Right renal cortex interstitium (tissue), 3 donors: ENCODE results near the gene CACNG5. TPM values are rescaled to one million over a fixed set of nuclear protein-coding genes. Genes with fewer than 3 reads are reported as not detected.

Experiments used
- DNase-seq, 3 donors: peaks; one replicate each; pipeline ENCODE4 v3.0.0-alpha.2; 2013; ENCODE audit warnings: low read depth in 3 of 3, low spot score in 2 of 3
- polyA plus RNA-seq, 3 donors: library from polyadenylated mRNA; unstranded; fragments of 120-200 nt; gene quantifications; one replicate each; pipeline ENCODE4 v1.2.1, GENCODE V29; 2013; ENCODE audit not compliant: insufficient read length in 3 of 3

The CACNG5 gene
- polyA plus RNA-seq, 3 donors: 2.1 to 3.4 (median 3.1) TPM

DNA sequence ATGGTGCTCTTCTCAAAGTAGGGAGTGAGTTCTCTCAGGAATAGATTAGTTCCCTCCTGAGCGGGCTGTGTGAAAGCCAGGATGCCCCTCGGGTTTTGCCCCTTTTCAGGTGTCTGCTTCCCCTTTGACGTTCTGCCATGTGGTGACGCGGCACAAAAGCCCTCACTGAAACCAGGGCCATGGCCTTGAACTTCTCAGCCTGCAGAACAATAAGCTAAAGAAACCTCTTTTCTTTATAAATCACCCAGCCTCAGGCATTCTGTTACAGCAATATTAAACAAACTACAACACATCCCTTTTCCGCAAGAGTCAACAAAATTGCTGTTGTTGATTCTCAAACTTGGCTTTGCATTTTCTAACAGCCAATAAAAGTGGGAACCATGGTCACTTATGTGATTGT, 15.5 kb upstream of the CACNG5 start:
- DNase-seq: no peak

DNA sequence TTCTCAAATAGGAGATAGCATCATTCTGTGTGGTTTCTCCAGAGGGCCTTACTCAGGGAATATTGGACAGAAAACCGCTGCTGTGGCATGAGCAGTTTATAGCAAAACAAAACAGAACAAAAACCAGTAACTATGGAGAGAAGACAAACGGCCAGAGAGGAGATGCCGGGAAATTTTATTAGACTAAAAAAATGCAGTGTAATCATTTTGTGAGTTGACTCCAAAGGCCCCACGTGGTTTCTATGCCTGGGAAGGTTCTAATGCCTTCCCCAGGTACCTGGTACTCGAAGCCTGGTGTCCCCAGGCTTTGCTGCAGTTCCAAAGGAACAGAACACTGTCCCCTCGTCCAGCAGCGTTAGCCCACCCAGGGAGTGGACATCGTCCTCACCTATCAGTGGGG, 12.9 kb upstream of the CACNG5 start:
- DNase-seq: no peak

DNA sequence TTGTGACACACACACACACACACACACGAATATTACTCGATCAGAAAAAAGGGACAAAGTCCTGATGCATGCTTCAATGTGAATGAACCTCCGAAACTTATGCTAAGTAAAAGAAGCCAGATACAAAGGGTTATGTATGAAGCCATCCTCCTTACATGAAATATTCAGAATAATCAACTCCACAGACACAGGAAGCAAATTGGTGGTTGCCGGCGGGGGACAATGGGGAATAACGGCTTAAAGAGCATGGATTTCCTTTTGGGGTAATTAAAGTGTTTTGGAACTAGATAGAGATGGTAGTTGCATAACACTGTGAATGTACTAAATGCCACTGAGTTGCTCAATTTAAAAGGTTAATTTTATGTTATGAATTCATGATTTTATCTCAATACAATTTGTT, 8.1 kb upstream of the CACNG5 start:
- no peak for DNase-seq

DNA sequence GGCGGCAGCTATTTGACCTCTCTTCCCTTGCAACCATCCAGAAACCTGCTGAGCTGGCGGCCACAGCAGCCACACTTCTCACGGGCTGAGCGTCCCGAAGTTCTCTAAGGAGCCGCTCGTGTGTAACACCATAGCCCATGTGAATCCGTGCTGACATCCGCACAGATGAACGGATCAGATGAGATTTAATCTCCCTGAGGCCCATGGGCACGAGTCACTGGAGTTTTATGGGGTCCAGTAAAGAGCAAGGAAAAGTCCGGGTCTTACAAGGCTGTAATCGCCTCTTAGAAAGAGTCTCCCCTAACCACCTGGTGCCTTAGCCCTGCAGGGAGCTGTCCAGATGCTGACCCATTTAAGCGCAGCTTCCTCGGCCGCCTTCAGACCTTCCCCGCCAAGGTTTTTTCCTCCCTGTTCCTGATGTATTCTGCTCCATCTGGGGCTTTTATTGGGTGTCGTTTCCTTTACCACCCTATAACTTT, 5.5 kb upstream of the CACNG5 start:
- peak; percentile 73 to 83 (median 77) for DNase-seq

GRCh38 chr17:66829883-66830282, 5.0 kb upstream of the CACNG5 start:
- DNase-seq: no peak

- DNase-seq: no peak
Measured at GRCh38 chr17:66830451-66830850, 4.5 kb upstream of the CACNG5 start.

- DNase-seq: no peak
Measured at GRCh38 chr17:66831383-66832210, 3.3 kb upstream of the CACNG5 start.

GRCh38 chr17:66833201-66833600, 1.7 kb upstream of the CACNG5 start:
- no peak for DNase-seq

GRCh38 chr17:66834426-66834918, 445 bp upstream of the CACNG5 start:
- no peak for DNase-seq

DNA sequence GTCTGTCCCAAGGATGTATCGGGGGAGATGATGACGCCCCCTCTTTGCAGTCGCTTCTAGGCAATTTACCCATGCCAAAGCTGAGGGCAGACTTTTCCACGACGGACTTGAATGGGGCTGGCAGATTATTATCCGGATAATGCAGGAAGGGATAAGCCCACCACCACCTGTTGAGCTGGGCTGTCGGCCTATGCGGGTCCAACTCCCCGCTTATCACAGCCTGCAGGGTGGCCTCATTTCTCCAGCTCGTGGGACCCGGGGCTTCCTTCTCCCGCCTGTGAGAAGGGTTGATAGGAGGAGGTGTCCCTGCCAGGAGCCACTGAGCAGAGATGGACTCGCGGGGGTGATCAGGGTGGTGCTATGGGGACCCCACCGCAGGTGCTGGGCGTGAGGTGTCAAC, 559 bp downstream of the CACNG5 start:
- no peak for DNase-seq

DNA sequence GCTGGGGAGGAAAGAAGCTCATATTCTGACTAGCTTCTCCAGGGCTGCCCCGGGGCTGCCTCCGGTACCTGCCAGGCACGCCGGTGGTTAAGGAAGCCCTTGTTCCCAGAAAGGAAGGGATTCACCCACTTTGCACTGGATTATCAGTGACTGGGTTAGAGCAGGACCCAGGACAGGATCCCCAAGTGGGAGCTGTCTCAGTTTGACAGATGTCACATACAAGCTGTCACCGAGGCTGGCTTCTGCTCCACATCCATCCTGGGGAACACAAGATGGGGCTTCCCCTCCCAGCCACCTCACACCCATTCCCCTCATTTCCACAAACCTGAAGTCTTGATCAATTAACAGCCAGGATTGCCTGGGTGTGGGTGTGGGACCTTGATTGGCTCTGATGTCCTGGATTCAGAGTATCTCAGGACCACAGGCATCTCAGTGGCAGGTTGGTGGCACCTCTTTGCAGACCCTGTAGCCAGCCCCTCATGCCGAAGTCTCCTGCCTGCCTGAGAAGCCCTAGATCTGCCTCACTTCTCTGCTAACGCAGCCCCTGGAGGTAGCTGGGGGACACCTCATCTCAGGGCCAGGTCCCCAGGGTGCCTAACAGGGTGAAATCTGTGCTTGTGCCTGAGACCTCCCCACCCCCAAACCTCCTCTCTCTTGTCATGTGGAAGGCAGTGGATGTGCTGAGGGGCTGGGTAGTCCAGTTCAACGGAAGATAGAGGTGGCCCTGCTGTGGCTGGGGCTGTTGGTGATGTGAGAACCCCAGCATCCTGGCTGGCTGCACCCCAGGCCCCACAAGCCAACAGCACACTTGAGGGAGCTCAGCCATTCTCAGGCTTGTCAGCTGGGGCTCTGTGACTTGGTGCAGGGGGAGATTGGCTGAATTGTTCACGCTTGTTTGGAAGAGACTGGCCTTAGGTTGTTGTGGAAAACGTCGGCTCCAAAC, 1.4 kb downstream of the CACNG5 start:
- no peak for DNase-seq

GRCh38 chr17:66837226-66837625, 2.3 kb downstream of the CACNG5 start:
- no peak for DNase-seq

DNA sequence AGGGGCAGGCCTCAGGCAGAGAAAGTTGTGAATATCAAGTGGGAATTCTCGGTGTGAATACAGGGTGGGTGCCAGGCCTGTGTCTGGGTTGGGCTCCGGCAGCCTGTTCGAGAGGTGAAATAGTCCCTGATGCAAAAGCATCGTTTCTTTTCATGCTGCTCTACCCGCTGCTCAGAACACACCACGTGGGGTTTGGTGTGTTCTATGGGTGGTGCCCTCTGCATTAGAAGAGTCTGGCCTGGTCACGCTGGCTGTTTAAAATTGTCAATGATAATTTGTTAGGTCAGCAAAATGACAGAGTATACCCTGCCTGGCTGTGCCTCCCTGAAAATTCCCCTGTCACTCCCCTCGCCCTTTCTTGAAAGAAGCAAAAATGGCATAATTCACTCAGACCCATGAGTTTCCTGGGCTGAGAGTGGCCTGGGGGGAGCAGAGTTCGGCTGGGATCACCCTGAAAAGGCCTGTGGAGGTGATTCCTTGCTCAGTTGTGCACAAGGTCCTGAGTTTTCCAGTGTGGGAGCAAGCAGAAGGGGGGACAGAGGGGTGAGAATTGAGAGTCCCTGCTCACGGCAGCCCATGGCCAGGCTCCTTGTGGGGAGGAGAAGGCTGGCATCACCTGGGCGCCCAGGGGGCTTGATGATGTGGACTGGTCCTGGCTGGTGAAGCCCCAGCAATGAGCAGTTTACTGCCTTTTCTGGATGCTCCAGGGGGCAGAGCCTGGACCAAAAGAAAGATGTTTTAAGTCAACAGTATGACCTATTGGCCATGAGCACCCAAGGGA, 3.2 kb downstream of the CACNG5 start:
- DNase-seq: no peak

DNA sequence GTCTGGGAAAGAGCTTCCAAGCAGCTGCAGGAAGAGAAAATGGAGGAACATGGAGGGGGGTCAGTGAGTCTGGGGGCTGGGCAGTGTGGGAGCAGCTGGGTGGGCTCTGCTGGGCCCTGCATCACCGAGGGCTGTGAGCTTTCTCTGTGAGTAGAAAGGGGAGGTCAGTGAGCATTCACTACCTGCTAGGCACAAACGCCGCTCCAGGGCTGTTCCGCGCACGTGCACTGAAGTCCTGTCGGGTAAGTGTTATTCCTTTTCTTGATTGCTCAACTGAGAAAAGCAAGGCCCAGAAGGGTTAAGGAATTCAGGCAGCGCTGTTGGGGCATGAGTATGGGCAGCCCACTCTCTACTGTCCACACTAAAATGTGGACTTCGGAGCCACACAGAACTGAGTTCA, 4.7 kb downstream of the CACNG5 start:
- no peak for DNase-seq

- DNase-seq: no peak
Measured at GRCh38 chr17:66840061-66840460, 5.1 kb downstream of the CACNG5 start.

GRCh38 chr17:66841328-66841727, 6.4 kb downstream of the CACNG5 start:
- DNase-seq: no peak

GRCh38 chr17:66841744-66842143, 6.8 kb downstream of the CACNG5 start:
- no peak for DNase-seq

- DNase-seq: no peak
Measured at GRCh38 chr17:66842505-66842904, 7.6 kb downstream of the CACNG5 start.

DNA sequence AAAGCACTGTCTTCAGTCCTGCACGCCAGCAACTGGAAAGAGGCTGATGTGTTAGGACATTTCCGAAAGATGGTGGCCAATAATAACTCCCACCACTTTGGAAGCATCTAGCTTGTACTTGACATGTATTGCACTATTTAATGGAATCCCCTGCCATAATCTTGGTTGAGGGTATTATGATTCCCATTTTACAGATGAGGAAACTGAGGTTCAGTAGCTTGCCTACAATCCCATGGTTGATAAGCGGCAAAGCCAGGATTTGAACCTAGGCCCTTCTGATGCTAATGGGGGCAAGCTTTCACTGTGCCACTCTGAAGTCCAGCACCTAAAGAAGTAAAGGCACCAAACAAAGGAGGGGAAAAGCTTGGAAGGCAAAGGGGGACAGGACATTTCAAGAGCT, 8.0 kb downstream of the CACNG5 start:
- no peak for DNase-seq

DNA sequence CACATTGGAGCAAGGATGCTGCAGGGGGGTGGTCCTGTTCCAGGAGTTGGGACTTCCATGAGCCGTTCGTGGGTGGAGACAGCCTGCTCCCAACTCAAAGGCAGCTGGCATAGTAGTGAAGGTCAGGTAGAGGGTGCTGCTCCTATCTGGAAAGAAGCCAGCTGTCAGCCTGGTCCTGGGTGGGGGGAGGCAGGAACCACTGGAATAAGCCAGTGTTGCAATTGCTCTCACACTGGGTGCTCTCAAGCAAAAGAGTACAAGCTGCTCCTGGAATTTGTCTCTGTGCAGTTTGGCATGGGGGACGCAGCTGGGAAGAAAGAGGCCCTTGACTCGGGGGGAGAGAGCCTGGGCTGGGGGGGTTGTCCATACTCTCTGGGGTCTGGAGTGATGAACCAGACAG, 8.7 kb downstream of the CACNG5 start:
- DNase-seq: no peak

- no peak for DNase-seq
Measured at GRCh38 chr17:66847704-66848103, 12.8 kb downstream of the CACNG5 start.
